NCI-H1694 (cell line): ENCODE data around the gene CNDP2.

ENCODE experiments used
- DNase-seq: peaks from one replicate; lab custom pipeline; 2025; lab: John Stamatoyannopoulos, UW

CNDP2 gene

DNA sequence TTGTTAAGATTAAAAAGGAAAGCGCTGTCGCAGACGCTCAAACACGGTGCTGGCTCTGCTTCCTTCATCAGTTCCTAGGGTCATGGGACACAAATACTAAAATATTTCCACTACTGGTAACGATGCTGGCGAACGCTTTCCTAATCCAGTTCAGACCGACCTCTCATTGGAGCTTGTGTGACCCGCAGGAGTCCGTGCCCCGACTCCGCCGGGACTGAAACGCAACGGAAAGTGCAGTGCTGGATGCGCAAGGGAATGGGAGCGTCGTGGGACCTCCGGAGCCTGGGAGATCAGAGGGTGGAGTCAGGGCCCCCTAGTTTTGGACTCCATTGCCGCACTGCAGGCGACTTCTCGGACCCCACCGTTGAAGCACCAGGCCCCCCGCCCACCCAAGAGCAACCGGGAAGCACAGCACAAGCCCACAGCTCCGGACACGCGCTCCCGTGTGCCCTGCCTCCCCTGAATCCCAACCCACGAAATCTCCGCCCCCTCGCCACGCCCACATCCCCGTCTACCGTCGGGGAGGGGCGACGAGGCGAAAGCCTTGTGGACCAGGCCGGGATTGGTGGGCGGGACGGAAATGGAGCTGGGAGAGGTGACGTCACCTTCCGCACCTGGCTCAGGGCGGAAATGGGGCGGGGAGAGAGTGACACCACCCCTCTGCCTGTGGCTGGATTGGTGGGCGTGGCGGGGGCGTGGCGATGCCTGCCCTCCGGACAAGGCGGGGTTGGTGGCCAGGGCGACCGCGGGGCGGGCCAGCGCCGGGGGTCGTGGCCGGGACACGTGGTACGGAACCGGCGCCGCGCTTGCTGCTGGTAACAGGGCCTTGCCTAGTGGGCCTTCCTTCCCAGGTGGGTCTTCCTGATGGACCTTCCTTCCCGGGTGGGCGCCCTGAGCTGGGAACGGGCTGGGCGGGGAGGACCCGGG, at the start of gene CNDP2:
TSS of gene CNDP2 (plus strand) at position 783 of the 927 bp plus-strand sequence. CDS start 3,611 bp downstream, outside the sequence.
- DNase-seq = peak; percentile 95

- DNase-seq = no peak
Measured at GRCh38 chr18:74446631-74447403, 49.3 kb upstream of the CNDP2 start.

DNA sequence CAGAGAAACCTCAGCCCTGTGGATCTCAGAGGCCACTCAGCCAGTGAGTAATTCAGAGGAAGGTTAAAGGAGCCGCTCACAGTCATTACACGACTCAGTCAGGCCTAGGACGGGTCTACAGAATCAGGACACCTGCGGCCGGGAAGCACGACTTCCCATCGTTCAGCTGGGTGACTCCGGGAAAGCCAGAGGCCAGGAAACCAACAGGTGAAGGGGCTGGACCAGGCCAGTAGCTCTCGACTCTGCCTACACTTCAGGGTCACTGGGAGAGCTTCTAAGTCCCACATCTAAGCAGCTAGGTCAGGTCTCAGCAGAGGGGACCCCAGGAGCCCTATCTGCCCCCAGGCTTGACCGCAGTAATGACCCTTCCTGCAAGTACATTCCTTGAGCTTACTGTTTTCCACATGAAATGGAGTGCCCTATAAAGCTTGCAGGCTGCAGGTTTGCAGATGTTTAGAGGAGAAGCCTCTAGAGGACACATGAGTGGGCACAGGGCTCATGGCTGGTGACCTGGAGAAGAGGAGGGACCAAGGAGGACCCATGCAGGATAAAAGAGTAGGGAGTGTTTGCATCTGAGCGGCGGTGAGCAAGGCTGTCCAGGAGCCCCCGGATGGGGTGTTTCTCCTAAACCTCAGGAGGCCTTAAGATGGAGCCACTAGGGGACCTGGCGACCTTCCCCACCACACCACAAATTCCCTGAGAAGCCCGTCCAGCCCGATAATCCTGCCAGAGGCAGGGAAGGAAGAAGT, 48.6 kb upstream of the CNDP2 start:
- no peak for DNase-seq

GRCh38 chr18:74450626-74451025, 45.5 kb upstream of the CNDP2 start:
- DNase-seq = no peak

- no peak for DNase-seq
Measured at GRCh38 chr18:74451148-74451547, 45.0 kb upstream of the CNDP2 start.

GRCh38 chr18:74453016-74453566, 43.1 kb upstream of the CNDP2 start:
- no peak for DNase-seq

DNA sequence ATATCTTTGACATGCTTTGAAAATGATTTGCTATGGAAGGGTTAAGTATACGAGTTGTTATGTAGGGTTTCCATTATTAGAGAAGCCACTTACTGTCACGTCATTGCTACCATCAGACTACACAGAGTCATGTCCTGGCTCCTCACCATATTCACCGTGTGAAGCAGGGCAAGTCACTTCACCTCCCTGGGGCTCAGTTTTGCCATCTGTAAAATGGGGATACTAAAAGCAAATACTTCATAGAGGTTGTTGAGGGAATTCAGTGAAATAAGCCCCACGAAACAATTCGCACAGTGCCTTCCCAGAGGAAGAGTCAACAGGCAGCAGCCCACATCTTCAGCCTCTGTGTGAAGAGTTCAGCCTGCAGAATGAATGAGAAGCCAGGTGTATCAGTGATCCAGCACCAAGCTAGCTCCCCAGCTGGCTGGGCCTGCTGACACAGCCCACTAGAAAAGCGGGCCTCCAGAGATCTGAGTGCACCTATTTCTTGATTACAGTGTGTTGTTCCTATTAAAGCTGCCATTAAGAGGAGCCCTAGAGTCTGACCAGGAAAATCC, 42.4 kb upstream of the CNDP2 start:
- no peak for DNase-seq

DNA sequence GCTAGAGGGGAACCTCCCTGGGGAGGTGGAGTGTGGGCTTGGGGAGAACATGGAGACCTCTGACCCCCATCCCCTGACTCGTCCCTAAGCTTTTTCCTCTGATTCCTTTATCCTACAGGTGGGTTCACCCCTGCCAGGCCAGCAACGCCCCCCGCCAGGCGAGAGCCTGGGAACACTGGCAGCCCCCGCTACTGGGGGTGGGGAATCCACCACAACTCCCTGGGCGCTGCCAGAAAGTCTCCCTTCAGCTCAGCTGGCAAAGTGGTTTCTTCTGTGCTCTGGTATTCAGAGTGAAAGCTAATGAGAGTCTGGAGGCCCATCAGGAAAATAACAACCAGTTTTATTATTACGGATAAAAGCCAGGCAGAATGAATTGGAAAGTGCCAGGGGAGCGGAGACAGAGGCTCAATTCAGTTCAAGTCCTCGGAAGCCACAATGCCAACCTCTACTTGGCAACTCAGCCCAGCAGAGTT, 41.8 kb upstream of the CNDP2 start:
- no peak for DNase-seq

DNA sequence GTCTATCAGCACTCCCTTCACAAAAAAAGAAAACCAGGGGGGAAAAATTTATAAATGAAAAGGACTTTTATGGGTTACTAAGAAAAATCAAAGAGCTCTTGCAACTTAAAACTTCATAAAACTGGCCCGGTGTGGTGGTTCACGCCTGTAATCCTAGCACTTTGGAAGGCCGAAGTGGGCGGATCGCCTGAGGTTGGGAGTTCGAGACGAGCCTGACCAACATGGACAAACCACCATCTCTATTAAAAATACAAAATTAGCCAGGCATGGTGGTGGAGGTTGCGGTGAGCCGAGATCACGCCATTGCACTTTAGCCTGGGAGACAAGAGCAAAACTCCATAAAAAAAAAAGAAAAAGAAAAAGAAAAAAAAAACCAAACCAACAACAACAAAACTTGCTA, 40.8 kb upstream of the CNDP2 start:
- DNase-seq = no peak

DNA sequence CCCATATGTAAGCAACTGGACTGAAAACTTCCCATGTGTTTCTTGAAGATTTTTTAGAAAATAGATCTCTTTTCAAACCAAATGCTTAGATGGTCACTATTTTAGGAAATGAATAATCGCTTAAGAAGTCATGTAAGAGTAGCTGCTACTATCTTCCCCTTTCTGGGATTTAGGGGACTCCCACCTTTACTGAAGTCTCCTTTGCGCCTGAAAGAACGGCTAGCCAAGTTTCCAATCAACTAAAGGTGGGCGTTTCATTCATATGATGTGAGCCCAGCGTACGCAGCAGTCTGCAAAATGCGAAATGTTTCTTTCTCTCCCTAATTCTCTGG, 40.2 kb upstream of the CNDP2 start:
- DNase-seq = no peak

DNA sequence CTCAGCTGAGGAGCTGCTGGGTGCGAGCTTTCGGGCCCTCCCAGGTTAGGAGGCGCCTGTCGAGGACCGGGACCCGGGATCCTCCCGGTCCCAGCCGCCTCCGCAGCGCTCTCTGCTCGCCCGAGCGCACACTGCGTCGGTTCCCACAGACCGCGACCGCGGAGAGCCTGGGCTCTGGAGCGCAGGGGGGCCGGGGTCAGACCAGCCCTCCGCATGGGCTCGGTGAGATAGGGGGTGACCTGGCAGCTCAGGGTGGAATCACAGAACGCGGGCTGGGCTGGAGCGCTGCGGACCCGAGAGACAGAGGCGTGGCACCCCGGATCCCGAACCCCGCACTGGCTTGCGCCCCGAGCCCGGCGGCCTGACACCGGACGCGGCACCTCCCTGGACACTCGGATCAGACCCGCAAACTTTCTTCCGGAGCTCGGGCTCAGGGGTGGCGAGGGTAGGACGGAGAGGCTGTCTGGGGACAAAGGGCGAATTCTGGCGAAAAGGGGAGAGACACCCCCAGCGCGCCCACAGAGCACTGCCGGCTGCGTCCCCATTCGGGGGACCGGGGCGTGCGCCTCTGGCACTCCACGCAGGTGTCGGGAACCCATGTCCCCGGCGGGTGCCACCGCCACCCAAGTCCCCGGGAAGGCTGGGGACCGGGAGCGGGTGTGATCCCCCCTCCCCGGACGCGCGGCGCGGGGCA, 39.7 kb upstream of the CNDP2 start:
- DNase-seq = no peak

DNA sequence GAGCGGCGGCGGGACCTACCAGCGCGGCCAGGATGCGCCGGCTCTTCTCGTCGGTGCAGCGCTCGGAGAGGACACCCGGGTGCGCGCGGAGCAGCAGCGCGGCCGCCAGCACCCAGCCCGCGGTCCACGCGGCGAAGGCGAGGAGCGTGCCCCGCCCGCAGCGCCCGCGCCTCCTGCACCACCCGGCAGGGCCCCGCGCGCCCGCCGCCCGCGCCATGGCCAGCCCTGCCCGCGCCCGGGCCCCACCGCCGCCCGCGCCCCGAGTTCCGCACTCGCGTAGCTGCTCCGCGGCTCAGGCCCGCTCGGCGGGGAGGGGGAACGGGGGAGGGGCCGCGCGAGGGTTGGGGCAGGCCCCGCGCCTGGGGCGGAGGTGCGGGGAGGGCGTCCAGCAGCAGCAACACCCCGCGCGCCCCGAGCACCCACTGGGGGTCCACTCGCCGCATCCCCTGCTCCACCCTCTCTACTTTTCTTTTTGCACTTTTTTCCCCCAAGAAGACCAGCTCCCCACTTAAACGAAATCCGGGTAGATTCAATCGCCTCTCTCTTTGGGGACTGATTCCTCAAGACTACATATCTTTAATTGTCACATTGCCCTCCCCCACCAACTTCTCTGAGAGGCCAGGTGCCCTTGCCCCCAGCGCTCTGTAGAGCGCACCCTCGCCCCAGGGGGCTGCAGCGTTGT, 39.0 kb upstream of the CNDP2 start, which contains the start of gene DIPK1C:
TSS of gene DIPK1C (minus strand) at position 266 of the 682 bp plus-strand sequence. CDS start at position 217, 49 bp downstream.
- DNase-seq = no peak

DNA sequence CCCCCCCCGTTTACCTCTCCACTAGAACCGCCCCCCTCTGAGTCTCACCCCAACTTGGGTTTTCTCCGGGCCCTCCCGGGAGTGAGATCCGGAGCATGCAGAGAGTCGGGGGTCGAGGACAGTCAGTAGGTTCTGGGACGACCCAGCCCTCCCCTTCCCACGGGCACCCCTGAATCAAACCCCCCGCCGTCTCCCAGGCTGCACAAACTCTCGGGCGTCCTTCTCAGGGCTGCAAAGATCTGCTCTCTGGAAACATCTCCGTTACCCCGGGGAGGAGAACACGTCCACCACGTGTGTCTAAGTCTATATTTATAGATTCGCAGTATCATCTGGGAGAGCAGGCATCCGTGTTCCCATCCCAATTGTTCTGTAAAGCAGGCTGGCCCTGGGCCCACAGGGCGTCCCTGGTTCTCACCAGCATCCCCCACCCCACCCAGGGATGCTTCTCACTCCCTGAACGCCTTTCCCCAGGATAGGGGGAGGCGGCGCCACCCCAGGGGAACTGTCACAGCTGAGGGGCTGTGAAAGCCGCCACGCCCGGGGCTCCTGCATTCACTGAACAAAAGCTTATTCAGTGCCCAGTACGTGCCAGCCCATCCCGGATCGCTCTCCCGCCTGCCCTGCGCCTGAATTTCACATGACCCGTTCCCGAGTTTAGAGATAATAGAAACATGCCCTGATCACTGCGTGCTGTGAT, 38.3 kb upstream of the CNDP2 start:
- no peak for DNase-seq

DNA sequence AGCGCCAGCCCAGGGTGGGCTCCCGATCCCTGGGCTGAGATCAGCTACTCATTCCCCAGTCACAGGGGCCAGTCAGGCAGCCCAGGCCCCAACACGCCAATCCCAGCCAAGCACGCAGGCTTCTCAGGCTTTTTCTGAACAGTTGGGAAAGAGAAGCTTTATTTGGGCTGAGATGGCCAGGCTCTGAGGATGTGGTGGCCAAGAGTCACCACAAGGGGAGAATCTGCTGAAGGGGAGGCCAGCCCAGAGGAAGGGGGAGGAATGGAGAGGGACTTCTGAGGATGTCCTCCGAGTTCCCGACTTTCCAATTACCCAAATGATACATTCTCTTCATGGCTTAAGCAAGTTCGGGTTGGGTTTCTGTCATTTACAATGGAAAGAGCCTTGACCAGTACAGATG, 36.3 kb upstream of the CNDP2 start:
- DNase-seq = no peak

DNA sequence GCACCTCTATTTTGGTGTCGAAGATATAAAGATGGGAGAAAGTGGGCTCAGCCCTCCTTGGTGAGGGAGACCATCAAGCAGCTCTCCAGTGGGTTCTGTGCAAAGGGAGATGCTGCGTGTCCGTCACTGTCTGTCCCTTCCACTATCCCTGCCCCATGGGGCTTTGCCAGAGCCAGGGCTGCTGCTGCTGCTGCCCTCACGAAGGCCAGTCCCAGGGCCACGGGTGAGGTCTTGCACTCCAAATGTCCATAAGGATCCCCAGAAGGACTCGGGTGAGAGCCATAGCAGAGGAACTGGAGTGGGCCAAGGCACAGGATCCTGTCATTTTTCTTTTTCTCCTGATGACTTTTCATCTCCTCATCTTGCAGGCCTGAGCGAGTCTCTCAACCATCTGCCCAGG, 35.3 kb upstream of the CNDP2 start:
- no peak for DNase-seq

GRCh38 chr18:74463254-74463653, 32.9 kb upstream of the CNDP2 start:
- no peak for DNase-seq

DNA sequence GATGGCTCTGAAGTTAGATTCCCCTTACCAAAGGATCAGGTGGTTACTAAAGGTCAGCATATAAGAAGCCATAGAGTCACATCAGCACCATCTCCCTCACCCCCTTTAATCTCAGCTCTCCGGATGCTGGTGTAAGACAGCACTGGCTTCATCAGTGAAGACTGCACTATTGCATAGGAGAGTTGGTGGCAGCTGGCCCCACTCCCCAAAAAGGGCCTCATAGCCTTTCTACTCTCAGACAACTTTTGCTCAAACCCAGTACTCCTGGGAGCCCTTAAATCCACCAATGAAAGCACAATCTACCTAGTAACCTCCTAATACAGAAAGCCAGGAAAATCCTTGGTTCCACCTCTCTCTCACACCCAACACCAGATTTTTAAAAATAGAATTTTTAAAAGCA, 32.2 kb upstream of the CNDP2 start:
- no peak for DNase-seq

- DNase-seq = no peak
Measured at GRCh38 chr18:74465775-74466174, 30.4 kb upstream of the CNDP2 start.

- no peak for DNase-seq
Measured at GRCh38 chr18:74468547-74469061, 27.6 kb upstream of the CNDP2 start.

GRCh38 chr18:74472312-74472711, 23.9 kb upstream of the CNDP2 start:
- no peak for DNase-seq
